NCI-H1417 treated with DMSO at 0.1 percent for 48 hours (cell line): Measurements from ENCODE around the gene MGST2.
A peak's percentile ranks its signal among the peaks of the same experiment; 100 is the strongest.
"Not testable (repeated sequence)": the region's sequence is repeated elsewhere in the genome, so short reads cannot be mapped to it uniquely, and the experiment has no call there.

ENCODE experiments used
- DNase-seq: peaks from one replicate; lab custom pipeline; 2025; lab: John Stamatoyannopoulos, UW

Gene MGST2

DNA sequence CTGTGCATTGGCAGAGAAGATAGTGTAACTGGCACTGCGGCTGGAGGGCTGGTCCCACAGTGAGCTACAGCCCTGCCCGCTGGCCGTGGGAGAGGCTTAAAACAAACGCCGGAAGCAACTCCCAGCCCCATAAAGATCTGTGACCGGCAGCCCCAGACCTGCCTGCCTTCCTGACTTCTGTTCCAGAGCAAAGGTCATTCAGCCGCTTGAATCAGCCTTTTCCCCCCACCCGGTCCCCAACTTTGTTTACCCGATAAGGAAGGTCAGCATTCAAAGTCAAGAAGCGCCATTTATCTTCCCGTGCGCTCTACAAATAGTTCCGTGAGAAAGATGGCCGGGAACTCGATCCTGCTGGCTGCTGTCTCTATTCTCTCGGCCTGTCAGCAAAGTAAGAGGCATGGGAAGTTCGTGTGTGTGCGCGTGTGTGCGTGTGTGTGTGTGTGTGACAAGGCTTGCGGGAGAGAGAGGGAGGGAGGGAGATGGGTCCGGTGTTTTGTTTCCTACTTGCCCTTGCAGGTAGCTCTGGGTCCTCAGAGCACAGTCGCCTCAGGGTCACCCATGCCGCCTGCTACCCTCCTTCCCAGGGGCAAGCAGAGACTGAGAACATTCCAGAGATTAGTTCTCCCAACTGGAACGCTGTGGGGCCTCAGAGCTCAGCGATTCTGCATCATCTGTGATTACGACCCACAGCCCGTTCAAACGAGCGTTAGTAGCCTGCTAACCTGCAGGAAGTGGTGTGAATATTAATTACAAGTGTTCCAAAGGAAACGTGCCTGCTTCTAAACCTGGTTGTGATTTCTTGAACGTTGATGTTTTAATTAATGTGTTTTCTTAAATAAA, at the start of gene MGST2:
Gene MGST2 (plus strand): TSS at position 130 of the 840 bp plus-strand sequence. CDS start 201 bp downstream, at position 331.
- DNase-seq = no peak

DNA sequence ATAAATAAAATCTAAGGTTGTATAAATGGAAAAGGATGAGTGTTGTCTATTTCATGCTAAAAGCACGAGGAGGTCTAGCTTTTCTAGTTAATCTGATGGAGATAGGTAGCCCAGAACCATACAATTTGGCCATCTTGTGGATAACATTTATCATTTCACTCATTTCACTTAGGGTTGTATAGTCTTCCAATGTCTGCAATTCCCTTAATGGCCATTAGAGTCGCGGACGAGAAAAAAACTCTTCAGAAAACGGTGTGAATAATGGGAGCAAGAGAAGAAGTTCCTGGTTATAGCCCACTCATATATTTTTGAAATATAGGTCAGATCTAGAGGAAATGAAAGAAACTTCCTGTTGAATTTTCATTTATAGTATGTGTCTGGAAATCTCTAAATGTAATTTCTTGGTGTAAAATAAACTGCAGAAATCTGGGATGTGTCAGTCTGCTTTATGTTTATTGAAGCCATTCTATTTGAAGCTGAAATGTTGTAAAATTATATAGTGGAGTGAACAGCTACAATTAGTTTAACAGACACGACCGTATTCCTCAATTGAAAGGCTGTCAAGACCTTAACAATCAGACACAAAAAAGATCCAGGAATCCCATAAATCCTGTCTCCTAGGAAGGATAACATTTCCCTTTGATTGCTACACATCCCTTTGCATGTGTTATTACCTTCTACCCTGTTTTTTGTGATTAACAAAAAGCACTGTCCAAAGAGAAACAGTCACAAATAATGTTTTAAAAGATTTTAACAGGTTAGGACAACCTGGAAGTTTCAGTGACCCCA, 47.7 kb upstream of the MGST2 start:
- DNase-seq = no peak

- no peak for DNase-seq
Observed at GRCh38 chr4:139619644-139620043, 46.0 kb upstream of the MGST2 start.

- DNase-seq = no peak
Observed at GRCh38 chr4:139622901-139623381, 42.7 kb upstream of the MGST2 start.

DNA sequence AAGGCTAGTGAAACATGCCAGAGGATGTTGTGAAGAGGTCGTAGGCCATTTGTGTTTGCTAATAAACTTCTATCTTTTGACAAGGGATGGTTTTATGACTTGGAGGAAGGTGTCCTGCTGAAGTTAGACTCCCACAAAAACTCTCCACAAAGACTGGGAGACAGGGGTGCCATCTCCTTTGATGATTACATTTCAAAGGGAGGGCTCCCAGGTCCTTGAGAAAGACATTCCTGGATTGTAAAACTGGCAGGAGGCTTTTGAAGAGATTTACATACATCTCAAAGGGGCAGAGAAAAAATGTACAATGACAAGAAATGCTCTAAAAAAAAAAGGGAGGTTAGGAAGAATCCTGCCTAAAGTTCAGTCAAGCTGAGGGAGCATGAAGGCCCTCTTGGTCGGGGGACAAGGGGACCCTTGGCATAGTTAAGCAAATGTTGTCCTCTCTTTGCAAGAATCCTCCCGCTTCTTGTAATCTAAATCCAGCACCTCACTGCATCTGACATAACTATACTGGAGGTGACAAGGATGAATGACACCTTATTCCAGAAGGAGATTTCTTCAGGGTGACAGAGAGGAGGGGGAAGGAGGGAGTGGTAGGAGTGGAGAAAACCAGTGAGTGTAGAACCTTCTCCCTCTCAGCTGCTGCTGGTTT, 41.1 kb upstream of the MGST2 start:
- no peak for DNase-seq

GRCh38 chr4:139625093-139625455, 40.5 kb upstream of the MGST2 start:
- no peak for DNase-seq

DNA sequence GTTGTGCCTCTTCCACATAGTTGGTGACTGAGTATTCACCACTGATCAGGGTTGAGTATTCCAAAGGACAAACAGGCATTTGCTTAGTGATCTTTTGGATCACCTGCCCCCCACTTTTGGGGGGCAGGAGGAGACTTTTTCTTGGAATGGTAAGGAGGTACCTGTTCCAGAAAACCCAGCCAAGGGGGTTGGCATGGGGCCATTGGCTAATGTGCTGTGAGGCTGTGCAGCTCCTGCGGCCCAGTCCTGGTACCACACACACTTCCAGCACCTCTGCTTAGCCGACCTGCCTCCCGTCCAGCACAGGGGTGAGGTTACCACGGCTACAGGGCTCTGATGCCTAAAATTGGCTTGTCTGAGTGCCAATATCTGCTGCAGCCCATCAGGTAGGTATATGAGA, 40.1 kb upstream of the MGST2 start:
- no peak for DNase-seq

DNA sequence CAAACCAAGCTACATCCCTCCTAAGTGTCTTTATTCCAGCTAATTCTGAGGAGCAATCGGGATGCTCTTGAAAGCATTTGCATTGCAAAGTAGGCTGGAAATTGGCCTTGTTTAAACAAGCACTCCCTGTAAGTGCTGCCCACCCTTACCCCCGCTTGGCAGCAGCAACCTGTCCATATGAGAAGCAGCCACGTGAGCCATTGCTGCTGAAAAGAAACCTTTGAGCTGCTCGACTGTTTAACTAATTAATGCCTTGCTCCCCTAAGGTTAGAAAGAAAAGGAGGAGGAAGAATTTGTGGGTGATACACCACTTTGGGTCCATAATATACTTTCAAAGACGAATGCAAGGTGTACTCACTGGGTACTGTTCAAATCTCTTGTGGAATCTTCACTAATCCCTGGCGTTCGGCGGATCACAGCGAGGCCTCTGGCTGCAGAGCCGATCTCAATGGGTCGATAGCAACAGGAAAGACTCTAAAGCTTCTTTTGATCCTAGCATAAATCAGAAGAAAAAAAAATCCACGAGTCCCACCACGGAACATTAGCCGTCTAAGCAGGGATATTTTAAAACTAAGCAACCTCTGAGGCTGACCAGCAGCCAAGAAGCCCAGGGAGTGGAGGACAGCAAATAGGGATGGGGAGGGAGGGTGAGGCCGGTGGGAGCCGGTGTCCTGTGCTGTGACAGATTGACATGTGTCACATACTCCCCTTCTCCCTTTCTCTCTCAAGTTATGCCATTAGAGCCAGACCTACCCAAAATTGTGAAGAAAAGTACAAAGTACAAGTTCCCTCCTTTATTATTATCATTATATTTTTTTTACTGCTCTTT, 37.2 kb upstream of the MGST2 start:
- peak; percentile 26 for DNase-seq

GRCh38 chr4:139629436-139630125, 36.0 kb upstream of the MGST2 start:
- DNase-seq = no peak

DNA sequence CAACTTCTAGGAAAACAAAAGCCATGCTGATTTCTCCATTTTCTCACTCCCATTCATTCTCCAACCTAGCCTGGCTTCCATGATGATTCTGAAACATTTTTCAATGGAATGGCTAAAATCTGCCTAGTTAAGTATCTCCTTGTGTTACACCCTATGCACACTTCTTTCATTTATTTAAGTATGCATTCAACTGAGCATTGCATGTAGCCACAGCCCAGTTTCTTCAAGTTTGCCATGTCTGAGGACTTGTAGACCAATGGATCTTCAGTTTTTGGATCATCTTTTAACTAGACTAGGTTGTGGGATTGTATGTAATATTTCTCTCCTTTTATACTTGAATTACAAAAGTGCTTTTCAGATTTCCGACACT, 35.5 kb upstream of the MGST2 start:
- DNase-seq = no peak

- no peak for DNase-seq
Observed at GRCh38 chr4:139630991-139631390, 34.6 kb upstream of the MGST2 start.

GRCh38 chr4:139631791-139632190, 33.8 kb upstream of the MGST2 start:
- no peak for DNase-seq

DNA sequence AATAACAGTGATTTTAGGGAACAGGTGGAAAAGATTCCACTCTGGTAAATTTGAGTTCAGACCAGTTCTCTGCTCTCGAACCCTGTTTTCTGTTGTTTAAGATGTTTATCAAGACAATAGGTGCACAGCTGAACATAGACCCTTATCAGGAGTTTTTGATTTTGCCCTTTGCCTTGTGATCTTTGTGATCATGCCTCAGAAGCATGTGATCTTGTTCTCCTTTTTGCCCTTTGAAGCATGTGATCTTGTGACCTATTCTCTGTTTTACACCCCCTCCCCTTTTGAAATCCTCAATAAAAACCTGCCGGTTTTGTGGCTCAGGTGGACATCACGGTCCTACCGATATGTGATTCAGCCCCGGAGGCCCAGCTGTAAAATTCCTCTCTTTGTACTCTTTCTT, 32.9 kb upstream of the MGST2 start:
- not testable (repeated sequence) for DNase-seq

DNA sequence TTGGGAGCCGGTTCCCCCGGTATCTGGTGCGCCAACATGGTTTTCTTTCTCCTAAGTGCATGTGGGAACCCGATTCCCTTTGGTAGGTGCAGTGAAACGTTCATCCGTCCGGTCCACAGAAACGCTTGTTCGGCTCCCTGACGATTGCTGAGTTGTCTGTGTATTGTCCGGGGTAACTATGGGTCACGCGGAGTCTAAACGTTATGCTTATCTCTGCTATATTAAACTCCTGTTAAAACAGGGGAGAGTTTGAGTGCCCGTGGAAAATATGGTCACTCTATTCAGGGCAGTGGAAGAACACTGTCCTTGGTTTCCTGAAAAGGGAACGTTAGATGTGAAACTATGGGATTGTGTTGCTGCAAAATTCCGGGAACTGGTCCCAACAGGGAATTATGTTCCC, 32.4 kb upstream of the MGST2 start:
- no peak for DNase-seq

- DNase-seq = no peak
Observed at GRCh38 chr4:139633661-139634060, 32.0 kb upstream of the MGST2 start.

GRCh38 chr4:139635966-139636365, 29.7 kb upstream of the MGST2 start:
- no peak for DNase-seq

DNA sequence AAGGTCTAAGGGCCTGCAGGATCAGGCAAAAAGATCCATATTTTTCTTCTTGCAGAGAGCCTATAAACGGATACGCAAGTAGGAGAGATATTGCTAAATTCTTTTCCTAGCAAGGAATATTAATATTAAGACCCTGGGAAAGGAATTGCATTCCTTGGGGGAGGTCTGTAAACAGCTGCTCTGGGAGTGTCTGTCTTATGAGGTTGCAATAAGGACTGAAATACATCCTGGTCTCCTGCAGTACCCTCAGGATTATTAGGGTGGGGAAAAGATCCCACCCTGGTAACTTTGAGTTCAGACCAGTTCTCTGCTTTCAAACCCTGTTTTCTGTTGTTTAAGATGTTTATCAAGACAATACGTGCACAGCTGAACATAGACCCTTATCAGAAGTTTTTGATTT, 27.3 kb upstream of the MGST2 start:
- DNase-seq = not testable (repeated sequence)

DNA sequence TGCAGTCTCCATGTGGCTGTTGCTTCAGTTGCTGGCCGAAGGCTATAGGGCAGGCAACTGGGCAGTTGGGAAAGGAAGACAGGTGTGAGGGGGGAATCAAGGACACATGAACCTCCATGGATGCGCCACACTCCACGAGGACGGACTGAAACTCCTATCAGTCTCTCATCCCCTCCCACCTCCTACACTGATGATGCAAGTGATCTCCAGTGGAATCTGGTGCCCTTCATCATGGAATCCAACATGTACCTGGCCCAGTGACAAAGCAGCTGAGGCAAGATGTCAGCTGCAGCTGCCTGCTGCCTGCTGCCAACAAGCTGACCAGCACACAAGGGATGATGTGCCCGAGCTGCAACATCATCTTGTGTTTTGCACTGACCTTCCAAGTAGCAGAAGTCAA, 26.0 kb upstream of the MGST2 start:
- no peak for DNase-seq

GRCh38 chr4:139641218-139641617, 24.4 kb upstream of the MGST2 start:
- DNase-seq = no peak

DNA sequence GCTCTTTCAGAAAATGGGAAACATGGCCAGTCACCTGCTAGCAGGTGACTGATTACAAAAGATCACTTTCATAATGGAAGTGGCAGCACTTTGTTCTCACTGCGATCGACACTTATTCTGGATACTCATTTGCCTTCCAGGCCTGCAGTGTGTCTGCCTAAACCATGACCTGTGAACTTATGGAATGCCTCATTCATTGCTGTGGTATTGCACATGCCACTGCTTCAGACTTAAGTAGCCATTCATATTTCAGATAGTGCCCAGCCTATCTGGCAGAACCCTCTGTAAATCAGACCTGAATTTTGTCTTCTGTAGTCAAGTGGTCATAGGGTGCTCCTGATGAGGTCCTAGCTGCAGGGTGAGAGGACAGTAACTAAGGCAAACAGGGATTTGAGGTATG, 23.3 kb upstream of the MGST2 start:
- DNase-seq = no peak
